NCI-H460 (cell line): ENCODE data around the gene SPOP. TPM values are rescaled to one million over a fixed set of nuclear protein-coding genes. Genes with fewer than 3 reads are reported as not detected.
"Not testable (repeated sequence)": the region's sequence is repeated elsewhere in the genome, so short reads cannot be mapped to it uniquely, and the experiment has no call there.

ENCODE experiments used
- DNase-seq: peaks from one replicate; pipeline ENCODE4 v3.0.0-alpha.2; 2016; ENCODE audit warnings: low read depth; ENCODE audit errors: extremely low read depth
- total RNA-seq: library from RNA; depleted of rRNA; stranded (reverse); fragments of >200 nt; shearing (Covaris generic); gene quantifications from 2 replicates; pipeline ENCODE4 v1.2.3, GENCODE V29; 2014; rRNA removed

The SPOP gene
- total RNA-seq, 1 experiment from 2014 or later, result 51.0 TPM

DNA sequence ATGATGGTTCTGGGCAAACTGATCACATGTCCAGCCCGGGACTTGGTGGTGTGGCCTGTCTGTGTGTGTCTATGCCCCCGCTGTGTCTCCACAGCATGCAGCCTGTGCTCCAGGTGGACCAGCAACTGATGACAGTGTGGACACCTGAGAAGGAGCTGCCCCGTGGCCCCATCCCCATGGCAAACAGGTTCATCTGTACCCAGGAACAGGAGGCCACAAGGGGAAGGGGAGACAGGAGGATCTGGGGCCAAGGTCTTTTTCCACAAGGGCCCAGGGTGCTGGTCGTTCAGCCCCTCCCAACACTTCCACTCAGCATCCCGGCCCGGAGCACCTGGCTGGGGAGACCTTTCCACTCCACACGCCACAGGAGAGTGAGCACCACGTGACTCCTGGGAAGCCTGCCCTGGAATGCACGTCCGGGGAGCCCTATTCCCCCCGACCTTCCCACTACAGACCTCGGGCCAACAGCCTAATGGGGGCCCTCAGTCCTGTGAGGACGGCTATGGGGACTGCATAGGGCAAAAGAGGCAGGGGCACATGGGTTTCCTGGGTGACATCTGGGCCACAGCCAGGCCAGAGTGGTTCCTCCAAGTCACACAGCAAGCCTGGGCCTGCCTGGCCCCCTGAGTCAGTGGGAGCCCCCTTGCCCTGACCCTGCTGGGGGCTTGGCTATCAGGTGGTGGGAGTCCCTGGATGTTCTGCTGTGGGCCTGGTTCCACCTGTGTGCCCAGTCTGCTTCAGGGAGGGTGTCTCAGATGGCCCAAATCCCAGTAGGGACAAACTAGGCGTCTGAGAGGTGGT lies 123.0 kb downstream of the SPOP start:
- no peak for DNase-seq

DNA sequence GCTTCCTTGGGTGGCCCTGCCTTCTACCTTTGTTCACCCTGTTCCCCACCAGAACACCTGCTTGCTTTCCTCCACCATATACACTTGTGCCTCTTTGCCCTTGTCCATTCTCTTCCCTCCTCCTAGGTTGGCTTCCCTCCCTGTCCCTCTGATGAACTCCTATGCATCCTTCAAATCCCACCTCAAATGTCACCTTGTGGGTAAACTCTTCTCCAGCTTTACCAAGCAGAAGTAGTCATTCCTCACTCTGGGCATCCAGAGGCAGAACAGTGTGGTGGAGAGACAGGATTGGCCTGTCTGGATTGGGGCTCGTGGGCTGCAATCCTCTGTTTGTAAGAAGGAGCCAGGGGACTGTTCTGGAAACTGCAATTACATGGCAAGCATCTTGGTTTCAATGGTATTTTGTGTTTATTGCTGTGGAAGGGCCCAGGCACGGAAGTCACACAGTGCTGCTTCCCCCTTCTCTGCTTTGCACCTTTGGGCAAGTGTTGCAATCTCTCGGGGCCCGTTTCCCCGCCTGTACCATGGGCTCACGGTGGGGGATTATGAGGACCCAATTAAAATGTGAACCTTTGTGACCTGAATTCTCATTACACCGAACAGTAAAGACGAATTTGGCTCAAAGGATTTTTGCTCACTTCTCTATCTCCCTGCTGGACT lies 124.1 kb downstream of the SPOP start:
- DNase-seq, result no peak

DNA sequence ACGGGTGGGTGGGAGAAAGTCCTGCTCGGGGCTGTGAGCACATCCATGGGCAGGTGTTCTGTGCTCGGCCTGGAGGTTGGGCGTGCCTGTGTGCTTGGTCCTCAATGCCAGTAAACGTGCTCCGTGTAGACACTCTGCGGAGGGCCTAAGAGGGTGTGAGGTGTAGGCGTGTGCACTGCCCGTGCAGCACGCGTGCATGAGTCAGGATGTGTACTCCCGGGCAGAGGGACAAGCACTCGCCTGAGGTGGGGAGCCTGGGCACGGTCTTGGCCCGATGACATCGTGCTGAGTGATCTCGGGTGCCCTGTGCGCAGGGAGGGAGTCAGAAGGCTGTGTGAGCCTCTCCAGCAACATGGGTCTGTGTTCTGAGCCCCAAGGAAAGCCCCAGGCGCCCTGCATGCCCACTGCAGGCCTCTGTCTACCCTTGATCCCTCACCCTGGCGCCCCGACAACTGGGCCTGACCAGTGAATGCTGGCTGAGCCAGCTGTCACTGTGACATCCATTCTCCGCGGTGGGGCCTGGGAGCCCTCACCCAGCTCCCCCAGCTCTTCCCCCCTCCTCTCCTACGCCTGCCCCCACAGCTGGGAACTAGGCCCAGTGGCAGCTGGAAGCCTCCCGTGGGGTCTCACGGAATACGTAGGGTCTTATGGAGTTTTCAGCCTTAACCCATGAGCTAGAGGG lies 125.7 kb downstream of the SPOP start:
- DNase-seq, result no peak

DNA sequence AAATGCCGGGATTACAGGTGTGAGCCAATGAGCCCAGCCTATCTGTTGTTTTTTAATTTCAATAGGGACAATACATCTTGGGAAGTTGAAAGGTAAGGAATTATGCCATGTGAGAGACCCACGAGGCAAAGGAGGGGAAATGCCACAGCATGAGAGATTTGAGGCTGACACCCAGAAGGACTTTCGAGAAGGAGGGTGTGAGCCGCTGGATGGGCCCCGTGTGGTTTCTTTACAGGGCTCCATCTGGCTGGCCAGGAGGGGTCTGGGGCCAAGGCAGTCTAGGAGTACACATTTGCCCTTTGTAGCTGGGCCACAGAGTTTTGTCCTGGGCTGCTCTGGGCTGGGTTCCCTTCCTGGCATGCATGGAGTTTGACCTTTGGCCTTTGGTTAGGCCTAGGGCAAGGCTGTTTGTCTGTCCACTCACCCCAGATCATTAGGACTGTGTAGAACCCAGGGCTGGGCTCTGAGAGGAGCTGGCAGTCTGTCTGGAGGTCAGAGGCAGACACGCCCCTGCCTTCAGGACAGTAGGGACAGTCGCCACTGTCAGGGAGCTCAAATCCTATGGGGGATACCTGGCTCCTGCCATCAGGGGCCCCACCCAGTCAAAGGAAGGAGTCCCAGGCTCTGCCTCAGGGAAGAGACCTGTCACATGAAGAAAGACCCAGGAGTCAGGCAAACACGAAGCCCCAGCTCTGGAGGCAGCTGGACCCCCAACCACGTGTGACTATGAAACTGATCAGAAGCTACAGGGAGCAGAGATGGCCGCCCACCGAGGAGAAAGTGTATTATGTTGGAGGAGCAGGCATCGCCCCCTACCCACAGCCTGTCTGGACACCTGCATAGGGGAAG lies 126.5 kb downstream of the SPOP start:
- no peak for DNase-seq

DNA sequence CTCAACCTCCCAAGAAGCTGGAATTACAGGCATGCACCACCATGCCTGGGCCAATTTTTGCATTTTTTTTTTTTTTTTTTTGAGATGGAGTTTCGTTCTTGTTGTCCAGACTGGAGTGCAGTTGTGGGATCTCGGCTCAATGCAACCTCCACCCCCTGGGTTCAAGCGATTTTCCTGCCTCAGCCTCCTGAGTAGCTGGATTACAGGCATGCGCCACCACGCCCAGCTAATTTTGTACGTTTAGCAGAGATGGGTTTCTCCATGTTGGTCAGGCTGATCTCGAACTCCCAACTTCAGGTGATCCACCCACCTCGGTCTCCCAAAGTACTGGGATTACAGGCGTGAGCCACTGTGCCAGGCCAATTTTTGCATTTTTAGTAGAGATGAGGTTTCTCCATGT lies 127.1 kb downstream of the SPOP start:
- DNase-seq, result not testable (repeated sequence)

DNA sequence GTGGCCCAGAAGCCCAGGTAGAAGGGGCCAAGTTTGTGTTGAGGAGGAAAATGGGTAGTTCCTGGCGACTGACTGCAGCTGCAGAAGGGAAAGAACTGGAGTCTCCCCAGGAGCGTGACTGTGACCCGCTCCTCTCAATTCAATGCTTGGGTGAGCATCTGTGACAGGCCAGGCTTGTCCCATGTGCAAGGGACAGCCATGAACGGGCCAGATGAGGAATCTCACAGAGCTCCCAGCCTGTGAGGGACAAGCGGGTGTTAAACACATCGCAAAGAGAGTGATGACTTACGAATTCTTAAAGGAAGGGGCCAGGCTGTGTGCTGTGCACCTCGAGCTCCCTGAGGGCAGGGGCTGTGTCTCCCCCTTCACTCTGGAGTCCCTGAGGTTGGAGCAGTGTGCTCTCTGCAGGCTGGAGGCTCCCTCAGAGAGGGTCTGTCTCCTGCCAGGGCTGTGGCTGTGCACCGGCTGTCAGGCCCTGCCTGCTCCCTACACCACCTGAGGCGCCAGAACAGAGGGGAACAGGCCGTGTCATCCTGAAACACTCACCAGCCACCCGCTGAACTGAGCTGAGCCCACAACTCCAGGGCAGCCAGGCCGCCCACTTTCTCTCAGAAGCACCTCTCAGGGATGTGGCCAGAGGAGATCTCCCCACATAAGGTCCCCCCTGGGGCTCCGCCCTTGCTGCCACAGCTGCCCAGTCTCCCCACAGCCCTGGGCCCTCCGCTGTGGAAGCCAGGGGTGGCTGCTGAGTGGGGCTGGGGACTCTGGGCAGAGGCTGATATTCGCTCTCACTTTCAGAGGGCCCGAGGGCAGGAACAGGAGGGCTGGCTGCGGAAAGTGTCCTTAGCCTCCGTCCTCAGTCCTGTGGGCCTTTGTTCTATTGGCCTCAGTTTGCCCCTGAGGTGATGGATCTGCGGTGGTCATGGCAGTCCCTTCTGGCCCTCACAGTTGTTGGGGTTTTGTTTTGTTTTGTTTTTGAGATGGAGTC lies 127.9 kb downstream of the SPOP start:
- DNase-seq, result no peak

DNA sequence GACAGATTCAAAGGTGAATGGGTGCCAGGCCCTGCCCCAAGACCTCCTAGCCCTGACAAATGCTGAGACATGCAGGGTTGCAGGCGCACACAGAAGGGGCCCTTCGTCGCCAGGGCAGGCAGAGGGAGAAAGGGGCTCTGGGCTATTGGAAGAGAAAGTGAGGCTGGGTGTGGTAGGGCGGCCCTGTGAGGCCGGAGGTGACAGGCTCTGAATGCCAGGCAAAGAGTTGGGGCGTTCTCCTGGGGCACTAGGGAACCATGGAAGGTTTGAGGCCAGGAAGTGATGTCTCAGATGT lies 128.6 kb downstream of the SPOP start:
- no peak for DNase-seq

Other genes with a start within 250 kb of the SPOP start
- gene NGFR, start 182.8 kb downstream of the SPOP start, total RNA-seq, result 0.07 TPM in 1 of 2 replicates, not detected in the other
- 0.40 TPM in 1 of 2 replicates, not detected in the other for gene NXPH3, start 102.2 kb downstream of the SPOP start, total RNA-seq
- 107 and 117 TPM in 2 replicates for gene SLC35B1, start 29.9 kb upstream of the SPOP start, total RNA-seq
- 0.42 and 1.7 TPM in 2 replicates for gene FAM117A, start 86.0 kb upstream of the SPOP start, total RNA-seq
- 31.2 and 36.5 TPM in 2 replicates for gene KAT7, start 110.6 kb upstream of the SPOP start, total RNA-seq
- not detected in 2 replicates for gene TAC4, start 170.0 kb upstream of the SPOP start, total RNA-seq